GM12892 (cell line): ENCODE results near the gene CPZ.
"Not testable (repeated sequence)": the region's sequence is repeated elsewhere in the genome, so short reads cannot be mapped to it uniquely, and the experiment has no call there.

Experiments
- DNase-seq: peaks from one replicate; pipeline ENCODE4 v3.0.0; 2011; ENCODE audit not compliant: insufficient read length
- FAIRE-seq: peaks from 2 replicates; lab custom pipeline; 2011; peaks lifted over from hg19 to GRCh38; lab: Jason Lieb, UNC
- POLR2A ChIP-seq: IDR thresholded peaks from 2 replicates; pipeline ENCODE4 v1.6.1; 2011; ENCODE audit warnings: low read depth, low read length, control low read depth
- POLR2AphosphoS5 ChIP-seq: IDR thresholded peaks from 2 replicates; pipeline ENCODE4 v1.6.1; 2011; ENCODE audit warnings: low read depth, low read length, control low read depth
- TAF1 ChIP-seq: IDR thresholded peaks from 2 replicates; pipeline ENCODE4 v1.6.1; 2011; ENCODE audit warnings: low read depth, mild to moderate bottlenecking, control low read depth, low read length, borderline replicate concordance

The CPZ gene

GRCh38 chr4:8559524-8560264, 32.9 kb upstream of the CPZ start:
- no peak for DNase-seq
- TF ChIP-seq TAF1: no peak
- TF ChIP-seq POLR2A: no peak
- TF ChIP-seq POLR2AphosphoS5: no peak
- no peak for FAIRE-seq

GRCh38 chr4:8560265-8561047, 32.1 kb upstream of the CPZ start:
- DNase-seq (no peak), FAIRE-seq (no peak)
- no peak for TF ChIP-seq POLR2AphosphoS5
- TF ChIP-seq POLR2A: no peak
- TF ChIP-seq TAF1: no peak

- no peak for DNase-seq
- no peak for FAIRE-seq
- no peak for TF ChIP-seq POLR2A
- no peak for TF ChIP-seq POLR2AphosphoS5
- no peak for TF ChIP-seq TAF1
Measured at GRCh38 chr4:8564595-8564994, 28.0 kb upstream of the CPZ start.

GRCh38 chr4:8568068-8568668, 24.4 kb upstream of the CPZ start:
- DNase-seq (no peak), FAIRE-seq (no peak)
- no peak for TF ChIP-seq POLR2A
- TF ChIP-seq TAF1: no peak
- no peak for TF ChIP-seq POLR2AphosphoS5

- DNase-seq (no peak), FAIRE-seq (no peak)
- TF ChIP-seq POLR2A: no peak
- no peak for TF ChIP-seq POLR2AphosphoS5
- no peak for TF ChIP-seq TAF1
Measured at GRCh38 chr4:8570201-8570600, 22.4 kb upstream of the CPZ start.

- DNase-seq (no peak), FAIRE-seq (no peak)
- TF ChIP-seq POLR2AphosphoS5 (no peak), TAF1 (no peak), POLR2A (no peak)
Measured at GRCh38 chr4:8571702-8572685, 20.6 kb upstream of the CPZ start.

- no peak for FAIRE-seq
- TF ChIP-seq POLR2A (no peak), TAF1 (no peak), POLR2AphosphoS5 (no peak)
- DNase-seq: no peak
Measured at GRCh38 chr4:8573266-8573665, 19.3 kb upstream of the CPZ start.

- no peak for DNase-seq
- no peak for FAIRE-seq
- TF ChIP-seq POLR2AphosphoS5 (no peak), TAF1 (no peak), POLR2A (no peak)
Measured at GRCh38 chr4:8574796-8575370, 17.7 kb upstream of the CPZ start.

- FAIRE-seq: no peak
Measured at GRCh38 chr4:8575457-8575856, 17.1 kb upstream of the CPZ start.

GRCh38 chr4:8576591-8576990, 16.0 kb upstream of the CPZ start:
- FAIRE-seq, DNase-seq: not testable (repeated sequence)

More at GRCh38 chr4:8575457-8575856, 17.1 kb upstream of the CPZ start:
- no peak for DNase-seq
- no peak for TF ChIP-seq POLR2AphosphoS5
- no peak for TF ChIP-seq TAF1
- TF ChIP-seq POLR2A: no peak

- FAIRE-seq (no peak), DNase-seq (no peak)
- no peak for TF ChIP-seq POLR2AphosphoS5
- TF ChIP-seq TAF1: no peak
- TF ChIP-seq POLR2A: no peak
Measured at GRCh38 chr4:8577046-8577445, 15.5 kb upstream of the CPZ start.
